ENCODE data around the gene TM4SF18. TPM values are rescaled to one million over a fixed set of nuclear protein-coding genes. Genes with fewer than 3 reads are reported as not detected.

The TM4SF18 gene
- total and polyA plus RNA-seq, 2 donors (not counting 1 experiment from before 2014, with no cell fraction given), result not detected

- H3K4me3 ChIP-seq (ENCODE audit: control extremely low read depth in 1 of 5, extremely low read depth in 1 of 5, insufficient read depth in 1 of 5, low read depth in 2 of 5, low read length in 4 of 5), result no peak overlapping the region
- CTCF ChIA-PET, result no interaction called here
- H3K4me2 ChIP-seq (replicated peaks; ENCODE audit: low read depth, low read length, poor library complexity, severe bottlenecking), result no peak overlapping the region
- Mint-ChIP-seq H3K4me1 (no peaks in the 10 kb centered on the region), H3K27me3 (peaks cover 15% of the 10 kb centered on the region), H3K27ac (no peak overlapping the region), H3K9me3 (ENCODE audit: insufficient read depth) (no peaks in the 10 kb centered on the region), H3K4me3 (no peak overlapping the region)
- TF ChIP-seq, protein P1, sequence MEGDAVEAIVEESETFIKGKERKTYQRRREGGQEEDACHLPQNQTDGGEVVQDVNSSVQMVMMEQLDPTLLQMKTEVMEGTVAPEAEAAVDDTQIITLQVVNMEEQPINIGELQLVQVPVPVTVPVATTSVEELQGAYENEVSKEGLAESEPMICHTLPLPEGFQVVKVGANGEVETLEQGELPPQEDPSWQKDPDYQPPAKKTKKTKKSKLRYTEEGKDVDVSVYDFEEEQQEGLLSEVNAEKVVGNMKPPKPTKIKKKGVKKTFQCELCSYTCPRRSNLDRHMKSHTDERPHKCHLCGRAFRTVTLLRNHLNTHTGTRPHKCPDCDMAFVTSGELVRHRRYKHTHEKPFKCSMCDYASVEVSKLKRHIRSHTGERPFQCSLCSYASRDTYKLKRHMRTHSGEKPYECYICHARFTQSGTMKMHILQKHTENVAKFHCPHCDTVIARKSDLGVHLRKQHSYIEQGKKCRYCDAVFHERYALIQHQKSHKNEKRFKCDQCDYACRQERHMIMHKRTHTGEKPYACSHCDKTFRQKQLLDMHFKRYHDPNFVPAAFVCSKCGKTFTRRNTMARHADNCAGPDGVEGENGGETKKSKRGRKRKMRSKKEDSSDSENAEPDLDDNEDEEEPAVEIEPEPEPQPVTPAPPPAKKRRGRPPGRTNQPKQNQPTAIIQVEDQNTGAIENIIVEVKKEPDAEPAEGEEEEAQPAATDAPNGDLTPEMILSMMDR (IDR thresholded peaks at IDR 0.05), result no peak
- no peak for TF ChIP-seq EZH2 (IDR thresholded peaks at IDR 0.05; ENCODE audit: borderline replicate concordance, insufficient read depth, low read depth, low read length, poor library complexity, severe bottlenecking)
- ATAC-seq (ENCODE audit: low read depth), result no peak
- no peaks in the 10 kb centered on the region for H4K20me1 ChIP-seq (ENCODE audit: control insufficient read depth, insufficient read depth, low read length, poor library complexity, severe bottlenecking)
- POLR2A ChIA-PET, result no interaction called here
- peaks cover 0 to 2% (median 0%) of the 10 kb centered on the region in 4 experiments for H3K27me3 ChIP-seq (replicated peaks in 1 of 4; ENCODE audit: control extremely low read depth in 1 of 4, control insufficient read depth in 3 of 4, insufficient read depth in 4 of 4, low read length in 3 of 4)
- H3K27ac ChIP-seq (ENCODE audit: low read length in 2 of 2), result no peak overlapping the region
- H3K9ac ChIP-seq (ENCODE audit: low read length), result no peak overlapping the region
- intact Hi-C loops (cut with micrococcal nuclease), result no loop called here
- no peaks in the 10 kb centered on the region for H3K9me3 ChIP-seq (ENCODE audit: control extremely low read depth in 1 of 3, control insufficient read depth in 2 of 3, insufficient read depth in 1 of 3, low read length in 2 of 3)
- no peaks in the 10 kb centered on the region for H3K79me2 ChIP-seq (ENCODE audit: control insufficient read depth, insufficient read depth, low read length)
- WGBS (ENCODE audit: insufficient coverage), result 100% methylated on average over 1 of the region's 3 CpGs
- DNase-seq, result no peak
- no peaks in the 10 kb centered on the region for H3K36me3 ChIP-seq (replicated peaks in 1 of 2; ENCODE audit: control extremely low read depth in 1 of 2, control insufficient read depth in 1 of 2, extremely low read depth in 1 of 2, insufficient read depth in 2 of 2, low read length in 1 of 2)
- no peaks in the 10 kb centered on the region for H3K4me1 ChIP-seq (ENCODE audit: control insufficient read depth in 2 of 2, insufficient read depth in 2 of 2, low read length in 2 of 2)
- no peak overlapping the region for H2AFZ ChIP-seq (ENCODE audit: insufficient read depth, low read depth, low read length, poor library complexity, severe bottlenecking)
These were observed 13.7 kb downstream of the TM4SF18 start for GRCh38 chr3:149319750-149320149.

DNA sequence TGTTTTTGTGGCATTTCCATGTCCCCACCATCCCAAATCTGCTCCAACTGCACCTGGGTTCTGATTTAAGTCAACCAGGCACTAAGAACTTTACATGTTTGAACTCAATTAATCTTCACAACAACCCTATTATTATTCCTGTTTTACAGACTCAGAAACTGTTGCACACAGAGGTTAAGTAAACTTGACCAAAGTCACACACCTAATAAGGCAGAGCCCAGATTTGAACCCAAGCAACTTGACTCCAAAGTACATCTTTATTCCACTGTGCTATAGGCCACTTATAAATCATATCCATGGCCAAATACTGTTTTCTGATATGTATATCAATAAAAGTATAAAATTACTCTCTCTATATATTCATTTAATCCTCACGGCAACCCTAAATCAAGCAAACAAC, 16.4 kb downstream of the TM4SF18 start:
- Mint-ChIP-seq H3K4me1 (no peaks in the 10 kb centered on the region), H3K27ac (no peak overlapping the region), H3K4me3 (no peak overlapping the region), H3K27me3 (peaks cover 22% of the 10 kb centered on the region), H3K9me3 (ENCODE audit: insufficient read depth) (no peaks in the 10 kb centered on the region)
- intact Hi-C loops (cut with micrococcal nuclease), result no loop called here
- no peak for TF ChIP-seq EZH2 (IDR thresholded peaks at IDR 0.05; ENCODE audit: borderline replicate concordance, insufficient read depth, low read depth, low read length, poor library complexity, severe bottlenecking)
- TF ChIP-seq, protein P1 (IDR thresholded peaks at IDR 0.05), result no peak
- Histone ChIP-seq H3K4me1 (ENCODE audit: control insufficient read depth in 2 of 2, insufficient read depth in 2 of 2, low read length in 2 of 2) (no peaks in the 10 kb centered on the region), H3K36me3 (replicated peaks in 1 of 2; ENCODE audit: control extremely low read depth in 1 of 2, control insufficient read depth in 1 of 2, extremely low read depth in 1 of 2, insufficient read depth in 2 of 2, low read length in 1 of 2) (no peaks in the 10 kb centered on the region), H3K4me3 (ENCODE audit: control extremely low read depth in 1 of 5, extremely low read depth in 1 of 5, insufficient read depth in 1 of 5, low read depth in 2 of 5, low read length in 4 of 5) (no peak overlapping the region), H4K20me1 (ENCODE audit: control insufficient read depth, insufficient read depth, low read length, poor library complexity, severe bottlenecking) (no peaks in the 10 kb centered on the region), H3K9ac (ENCODE audit: low read length) (no peak overlapping the region), H3K9me3 (ENCODE audit: control extremely low read depth in 1 of 3, control insufficient read depth in 2 of 3, insufficient read depth in 1 of 3, low read length in 2 of 3) (no peaks in the 10 kb centered on the region), H3K79me2 (ENCODE audit: control insufficient read depth, insufficient read depth, low read length) (no peaks in the 10 kb centered on the region), H3K27me3 (replicated peaks in 1 of 4; ENCODE audit: control extremely low read depth in 1 of 4, control insufficient read depth in 3 of 4, insufficient read depth in 4 of 4, low read length in 3 of 4) (no peaks in the 10 kb centered on the region), H3K27ac (ENCODE audit: low read length in 2 of 2) (no peak overlapping the region), H3K4me2 (replicated peaks; ENCODE audit: low read depth, low read length, poor library complexity, severe bottlenecking) (no peak overlapping the region), H2AFZ (ENCODE audit: insufficient read depth, low read depth, low read length, poor library complexity, severe bottlenecking) (no peak overlapping the region)
- no CpG with 5 or more reads among the region's 1 CpG for WGBS (ENCODE audit: insufficient coverage)
- ATAC-seq (ENCODE audit: low read depth) (no peak), DNase-seq (no peak)
- ChIA-PET POLR2A (no interaction called here), CTCF (no interaction called here)
